Activated CD8-positive, alpha-beta memory T cell treated with anti-CD3 and anti-CD28 coated beads for 48 hours (primary cell): ENCODE measurements around the gene TMPRSS13.

Experiments used
- DNase-seq, 3 experiments: peaks; one replicate each; pipeline ENCODE4 v3.0.0-alpha.2; 2020; ENCODE audit warnings: low read depth in 2 of 3, low spot score in 2 of 3

Gene TMPRSS13

DNA sequence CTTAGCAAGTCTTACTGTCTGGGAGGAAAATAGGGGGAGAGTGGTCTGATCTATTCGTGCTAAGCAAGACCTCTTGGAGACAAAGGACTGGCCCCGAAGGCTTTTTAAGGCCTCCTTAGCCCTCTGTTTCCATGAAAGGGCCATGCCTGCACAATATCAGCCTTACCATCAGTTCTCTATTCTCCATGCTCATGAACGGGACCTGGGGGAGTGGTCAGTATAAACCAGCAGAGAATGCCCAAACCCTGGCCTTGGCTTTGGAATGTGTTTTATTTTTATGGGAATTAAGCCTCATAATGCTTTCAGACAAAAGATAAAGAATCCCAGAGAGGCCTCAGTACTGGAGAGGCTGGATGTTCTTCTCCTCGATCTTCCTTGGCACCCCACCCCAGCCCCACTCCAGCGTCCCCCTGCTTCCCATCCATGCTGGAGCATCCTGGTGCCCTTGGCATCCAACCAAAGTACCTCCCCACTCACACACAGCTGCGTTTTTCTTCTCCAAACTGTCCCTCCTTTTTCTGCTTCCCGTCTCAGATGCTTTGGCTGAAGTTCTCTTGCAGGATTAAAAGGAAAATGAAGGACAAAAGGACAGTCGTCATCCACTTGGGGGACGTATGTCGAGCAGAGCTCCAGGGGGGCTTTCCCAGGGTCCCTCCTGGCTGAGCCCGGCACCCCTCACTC is 71.3 kb downstream of the TMPRSS13 start:
- DNase-seq = no peak

- DNase-seq = no peak
These were observed 73.1 kb downstream of the TMPRSS13 start for GRCh38 chr11:117855912-117856651.

- DNase-seq = no peak
These were observed 73.9 kb downstream of the TMPRSS13 start for GRCh38 chr11:117855186-117855845.

DNA sequence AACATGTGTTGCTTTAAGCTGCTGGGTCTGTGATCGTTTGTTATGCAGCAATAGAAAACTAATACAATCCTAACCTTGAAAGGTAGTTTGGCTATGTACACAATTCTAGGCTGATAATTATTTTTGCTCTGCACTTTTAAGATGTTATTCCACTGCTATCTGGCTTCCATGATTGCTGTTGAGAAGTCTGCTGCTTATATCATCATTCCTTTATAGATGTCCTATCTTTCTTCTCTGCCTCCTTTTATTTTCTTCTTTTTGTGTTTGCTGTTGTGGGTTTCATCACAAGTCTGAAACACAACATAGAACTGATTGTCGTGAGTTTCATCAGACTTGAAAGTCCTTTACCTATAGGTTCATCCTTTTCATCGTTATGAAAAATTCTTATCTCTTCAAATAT is 76.9 kb downstream of the TMPRSS13 start:
- no peak for DNase-seq

GRCh38 chr11:117851852-117852251 is 77.3 kb downstream of the TMPRSS13 start:
- DNase-seq = no peak

DNA sequence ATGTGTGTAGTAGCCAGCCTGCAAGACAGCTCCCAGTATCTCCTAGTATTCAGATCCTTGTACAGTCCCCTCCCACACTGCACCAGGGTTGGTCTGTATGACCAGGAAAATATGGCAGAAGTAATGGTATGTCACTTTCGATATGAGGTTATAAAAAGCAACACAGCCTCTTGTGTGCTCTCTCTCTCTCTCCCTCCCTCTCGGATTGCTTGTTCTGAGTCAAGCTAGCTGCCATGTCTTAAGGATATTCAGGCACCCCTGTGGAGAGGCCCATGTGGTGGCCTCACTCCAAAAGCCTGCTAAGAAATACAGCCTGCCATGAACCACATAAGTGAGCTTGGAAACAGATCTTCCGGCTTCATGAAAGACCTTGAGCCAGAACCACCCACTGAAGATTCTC is 78.1 kb downstream of the TMPRSS13 start:
- no peak for DNase-seq
